ENCODE data around the gene CNNM2.

Gene CNNM2

DNA sequence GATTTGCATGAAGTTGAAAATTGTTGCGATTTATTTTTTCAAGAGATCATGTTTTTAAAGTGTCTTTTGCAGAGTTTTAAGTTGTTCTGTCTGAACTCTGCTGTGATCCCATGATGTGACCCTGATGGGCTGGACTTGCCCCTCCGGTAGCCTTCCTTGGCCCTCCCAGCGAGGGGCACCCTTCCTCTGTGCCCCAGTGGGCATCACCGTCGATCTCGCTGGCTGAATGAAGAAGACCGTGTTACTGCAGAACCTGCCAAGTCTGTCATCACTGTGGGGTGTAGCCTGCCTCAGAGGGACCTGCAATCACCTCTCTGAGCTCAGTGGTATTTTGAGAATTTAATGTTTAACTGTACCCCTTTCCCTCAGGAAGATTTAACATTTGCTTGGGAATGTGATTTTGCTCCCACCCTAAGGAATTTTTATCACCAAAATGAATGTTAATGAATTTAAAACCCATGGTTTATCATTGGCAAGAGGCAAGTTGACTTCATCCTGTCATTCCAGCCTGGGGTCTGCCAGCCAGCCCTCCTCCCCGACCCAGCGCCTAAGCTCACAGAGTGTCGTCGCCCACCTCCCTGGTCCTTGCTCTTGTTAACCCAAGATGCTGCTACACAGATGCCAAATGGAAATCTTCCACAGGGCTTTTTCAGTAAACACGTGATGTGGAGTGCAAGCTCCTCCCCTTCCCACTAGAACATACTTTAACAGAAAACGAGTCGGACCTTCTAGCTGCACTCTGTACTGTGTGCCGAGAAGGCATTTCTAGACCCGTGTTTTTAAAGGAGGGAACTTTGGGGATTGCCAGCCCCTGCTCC lies 159.6 kb downstream of the CNNM2 start:
- no peak for DNase-seq

GRCh38 chr10:103078309-103078615 lies 160.2 kb downstream of the CNNM2 start:
- DNase-seq, result no peak

- DNase-seq, result no peak
Observed at GRCh38 chr10:103078676-103079075, 160.6 kb downstream of the CNNM2 start.

- no peak for DNase-seq
Observed at GRCh38 chr10:103079100-103079499, 161.0 kb downstream of the CNNM2 start.

GRCh38 chr10:103079946-103080345 lies 161.9 kb downstream of the CNNM2 start:
- no peak for DNase-seq

- DNase-seq, result no peak
Observed at GRCh38 chr10:103080891-103081581, 162.9 kb downstream of the CNNM2 start.

DNA sequence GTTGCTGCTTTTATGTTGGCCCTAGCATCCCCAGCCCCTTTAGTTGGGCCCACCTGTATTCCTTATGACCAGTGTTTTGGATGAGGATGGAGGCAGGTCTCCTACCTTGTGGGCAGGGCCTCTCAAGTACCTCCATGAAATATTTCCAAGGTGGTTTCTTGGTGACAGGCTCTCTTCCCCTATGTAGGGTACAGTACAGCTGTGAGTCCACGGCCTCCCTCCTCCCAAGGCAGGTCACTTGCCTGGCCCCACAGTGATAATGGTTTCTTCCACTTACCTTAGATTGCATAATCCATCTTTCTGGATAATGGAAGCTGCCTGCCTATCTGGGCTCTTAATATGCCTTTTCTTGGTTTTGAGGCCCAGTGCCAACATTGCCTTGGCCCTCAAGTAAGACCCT lies 164.6 kb downstream of the CNNM2 start:
- DNase-seq, result no peak

DNA sequence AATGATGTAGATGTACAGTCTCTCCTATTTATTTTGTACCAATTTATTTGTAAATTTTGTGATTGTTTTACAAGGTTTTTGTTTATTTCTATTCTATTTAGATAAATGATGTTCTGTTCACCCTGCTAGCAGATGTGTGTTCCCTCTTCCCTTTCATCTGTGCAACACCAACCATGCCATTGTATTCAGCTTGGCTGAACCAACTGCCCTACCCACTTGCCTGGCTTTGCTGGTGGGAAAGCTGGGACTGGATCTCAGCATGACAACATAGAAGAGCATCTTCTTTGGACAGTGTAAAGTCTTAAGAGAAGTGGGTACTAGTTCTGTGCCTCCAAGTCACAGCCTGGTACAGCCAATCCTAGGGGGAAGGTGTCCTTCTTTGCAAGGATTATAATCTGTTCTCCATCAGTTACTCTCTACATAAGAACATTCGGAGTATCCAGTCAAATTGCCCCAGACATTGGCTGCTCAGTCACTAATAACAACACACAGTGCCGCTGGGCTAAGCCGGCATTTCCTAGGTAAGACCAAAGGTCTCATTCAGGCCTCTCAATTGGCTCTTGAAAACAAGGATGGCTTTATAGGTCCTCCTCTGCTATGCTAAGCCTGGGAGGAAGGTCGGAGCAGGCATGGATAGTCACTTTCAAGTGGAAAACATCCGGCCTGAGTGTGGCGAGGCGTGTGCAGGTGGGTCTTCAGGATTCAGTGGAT lies 165.3 kb downstream of the CNNM2 start:
- no peak for DNase-seq

- no peak for DNase-seq
Observed at GRCh38 chr10:103083977-103084320, 165.9 kb downstream of the CNNM2 start.

DNA sequence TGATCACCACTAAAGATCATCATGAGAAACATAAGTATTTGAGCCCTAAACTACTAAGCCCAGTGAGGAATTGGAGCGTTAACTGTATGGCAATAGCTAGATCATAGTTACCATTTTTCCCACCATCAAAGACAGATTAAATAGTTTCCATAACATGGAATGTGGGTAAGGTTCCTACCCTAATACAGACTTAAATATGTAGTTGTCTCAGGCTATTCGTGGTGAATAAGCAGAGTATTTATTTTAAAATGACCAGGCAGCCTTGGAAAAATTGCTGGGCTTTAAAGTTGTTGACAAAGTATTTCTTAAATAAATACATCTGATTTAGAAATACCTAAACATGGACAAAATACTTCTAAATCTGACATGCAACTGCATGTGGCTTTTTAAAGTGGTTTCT lies 168.2 kb downstream of the CNNM2 start:
- no peak for DNase-seq

DNA sequence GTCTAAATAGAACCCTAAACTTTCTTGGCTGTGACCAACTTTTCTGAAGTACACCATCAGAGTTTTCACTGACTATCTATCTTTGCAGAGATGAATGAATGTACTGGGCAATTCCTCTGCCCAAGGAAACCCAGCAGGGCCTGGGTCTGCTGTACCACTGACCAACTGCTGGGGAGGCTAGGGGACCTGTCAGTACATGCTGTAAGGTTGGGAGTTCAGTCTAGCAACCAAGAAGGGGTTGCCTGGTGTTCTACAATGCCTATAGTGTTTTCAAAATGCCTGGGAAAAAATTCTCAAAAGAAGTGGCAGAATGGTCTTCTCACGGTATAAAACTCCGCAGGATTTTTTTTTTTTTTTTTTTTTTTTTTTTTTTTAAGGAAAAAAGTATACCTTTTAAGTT lies 168.7 kb downstream of the CNNM2 start:
- no peak for DNase-seq

- DNase-seq, result no peak
Observed at GRCh38 chr10:103089493-103089892, 171.4 kb downstream of the CNNM2 start.

- no peak for DNase-seq
Observed at GRCh38 chr10:103090911-103091310, 172.8 kb downstream of the CNNM2 start.

DNA sequence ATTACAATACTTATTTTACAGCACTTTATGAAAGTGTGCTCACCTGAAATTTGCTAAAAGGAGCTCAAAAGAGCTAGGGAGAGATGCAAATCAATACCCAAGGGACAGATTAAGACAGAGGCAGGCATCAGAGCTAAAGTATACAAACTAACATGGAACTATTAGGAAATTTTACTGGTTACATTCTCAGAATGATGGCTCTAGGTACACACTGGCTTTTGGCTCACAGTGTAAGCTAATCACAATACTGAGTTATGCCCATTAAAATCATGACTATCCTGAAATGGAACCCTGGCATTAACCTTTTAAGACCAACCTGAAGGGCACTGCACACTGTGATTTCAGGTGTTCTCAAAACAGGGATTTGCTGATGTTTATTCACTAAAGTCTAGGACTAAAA lies 176.9 kb downstream of the CNNM2 start:
- DNase-seq, result no peak

GRCh38 chr10:103096130-103096529 lies 178.0 kb downstream of the CNNM2 start:
- DNase-seq, result no peak

- no peak for DNase-seq
Observed at GRCh38 chr10:103098240-103098639, 180.1 kb downstream of the CNNM2 start.

- DNase-seq, result no peak
Observed at GRCh38 chr10:103100620-103101019, 182.5 kb downstream of the CNNM2 start.

GRCh38 chr10:103102195-103102594 lies 184.1 kb downstream of the CNNM2 start:
- no peak for DNase-seq

GRCh38 chr10:103103989-103104388 lies 185.9 kb downstream of the CNNM2 start:
- DNase-seq, result no peak

DNA sequence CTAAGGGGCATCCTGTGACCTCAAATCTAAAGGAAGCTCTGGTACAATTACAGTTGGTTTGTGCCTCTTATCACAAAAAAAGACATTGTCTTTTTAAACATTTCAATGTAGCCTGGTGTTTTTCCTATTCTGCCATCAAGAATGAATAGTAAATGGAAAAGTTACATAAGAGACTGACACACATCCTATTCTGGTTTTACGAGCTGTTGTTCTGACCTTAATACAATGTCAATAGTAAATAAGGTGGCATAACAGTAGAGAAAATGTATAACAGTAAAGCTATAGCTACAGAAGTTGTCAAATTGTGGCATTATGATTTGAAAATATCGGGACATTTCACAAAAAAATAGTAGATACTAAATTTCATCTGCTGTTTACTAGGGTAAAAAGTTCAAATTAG lies 186.6 kb downstream of the CNNM2 start:
- no peak for DNase-seq

- no peak for DNase-seq
Observed at GRCh38 chr10:103105462-103105861, 187.4 kb downstream of the CNNM2 start.

DNA sequence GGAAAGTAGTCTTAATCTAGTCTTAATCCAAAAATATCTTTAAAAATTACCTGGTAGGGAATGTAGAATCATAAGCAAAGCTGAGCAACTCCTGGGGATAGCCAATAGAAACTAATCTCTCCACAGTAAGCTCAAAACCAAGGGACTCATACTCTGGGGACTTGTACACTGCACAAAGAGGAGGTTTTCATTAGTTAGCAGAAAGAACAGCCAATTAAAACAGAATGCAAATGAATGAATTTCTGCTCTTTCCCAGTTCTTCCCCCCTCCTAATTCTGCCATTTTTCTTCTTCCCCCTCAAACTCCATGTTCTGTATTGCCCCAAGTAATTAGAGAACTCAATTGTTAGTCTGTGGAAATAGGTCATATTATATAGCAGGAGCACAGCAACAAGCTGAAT lies 188.4 kb downstream of the CNNM2 start:
- DNase-seq, result no peak

GRCh38 chr10:103109821-103110220 lies 191.7 kb downstream of the CNNM2 start:
- no peak for DNase-seq

GRCh38 chr10:103110407-103110806 lies 192.3 kb downstream of the CNNM2 start:
- no peak for DNase-seq

Measured in CD4-positive, alpha-beta T cell treated with Interleukin-4 for 4 hours (primary cell).